Activated CD8-positive, alpha-beta T cell treated with anti-CD3 and anti-CD28 coated beads for 36 hours (primary cell): ENCODE measurements around the gene SPRYD7. TPM values are rescaled to one million over a fixed set of nuclear protein-coding genes. Genes with fewer than 3 reads are reported as not detected.

ENCODE experiments used
- ATAC-seq: fragments of 200-7000 bp; cut with Tn5 transposase; one replicate; pipeline ENCODE4 v1.10.0; 2021; ENCODE audit warnings: mild to moderate bottlenecking, moderate library complexity
- CTCF ChIA-PET: fragments of 350-600 bp; sonication (Branson Sonifier 250); formaldehyde crosslinking; loops from one replicate; lab custom pipeline; 2021; ENCODE audit warnings: antibody characterized with exemption; lab: Charles Lee
- POLR2A ChIA-PET: fragments of 350-600 bp; sonication (Branson Sonifier 250); formaldehyde crosslinking; loops from one replicate; lab custom pipeline; 2021; ENCODE audit warnings: antibody characterized with exemption; lab: Charles Lee
- DNase-seq: peaks from one replicate; pipeline ENCODE4 v3.0.0-alpha.2; 2020
- H3K27ac Mint-ChIP-seq: one replicate; pipeline ENCODE4 v1.8.0; 2021; ENCODE audit warnings: mild to moderate bottlenecking, mixed read lengths
- H3K27me3 Mint-ChIP-seq: one replicate; pipeline ENCODE4 v1.8.0; 2021; ENCODE audit warnings: mixed read lengths
- H3K36me3 Mint-ChIP-seq: one replicate; pipeline ENCODE4 v1.8.0; 2021; ENCODE audit warnings: low read depth, mixed read lengths
- H3K4me1 Mint-ChIP-seq: one replicate; pipeline ENCODE4 v1.8.0; 2021; ENCODE audit warnings: low read depth, mixed read lengths
- H3K4me3 Mint-ChIP-seq: one replicate; pipeline ENCODE4 v1.8.0; 2021; ENCODE audit warnings: mild to moderate bottlenecking, moderate library complexity, mixed read lengths
- H3K9me3 Mint-ChIP-seq: one replicate; pipeline ENCODE4 v1.8.0; 2021; ENCODE audit warnings: mixed read lengths
- intact Hi-C: fragments of 100-400 bp; cut with micrococcal nuclease; formaldehyde crosslinking; loops from one replicate; pipeline ENCODE4 v1.10.0; 2022
- total RNA-seq, 2 experiments: library from RNA; stranded (reverse); gene quantifications; one replicate each; pipeline ENCODE4 v1.2.3, GENCODE V29; 2021
- TF ChIP-seq, protein P1 (sequence below): fragments of 200-600 bp; IDR thresholded peaks from one replicate; pipeline ENCODE4 v1.8.0; 2022; ENCODE audit warnings: antibody characterized with exemption, mild to moderate bottlenecking

Gene SPRYD7
- total RNA-seq, 2 experiments from 2014 or later, result 6.3 to 6.7 TPM

DNA sequence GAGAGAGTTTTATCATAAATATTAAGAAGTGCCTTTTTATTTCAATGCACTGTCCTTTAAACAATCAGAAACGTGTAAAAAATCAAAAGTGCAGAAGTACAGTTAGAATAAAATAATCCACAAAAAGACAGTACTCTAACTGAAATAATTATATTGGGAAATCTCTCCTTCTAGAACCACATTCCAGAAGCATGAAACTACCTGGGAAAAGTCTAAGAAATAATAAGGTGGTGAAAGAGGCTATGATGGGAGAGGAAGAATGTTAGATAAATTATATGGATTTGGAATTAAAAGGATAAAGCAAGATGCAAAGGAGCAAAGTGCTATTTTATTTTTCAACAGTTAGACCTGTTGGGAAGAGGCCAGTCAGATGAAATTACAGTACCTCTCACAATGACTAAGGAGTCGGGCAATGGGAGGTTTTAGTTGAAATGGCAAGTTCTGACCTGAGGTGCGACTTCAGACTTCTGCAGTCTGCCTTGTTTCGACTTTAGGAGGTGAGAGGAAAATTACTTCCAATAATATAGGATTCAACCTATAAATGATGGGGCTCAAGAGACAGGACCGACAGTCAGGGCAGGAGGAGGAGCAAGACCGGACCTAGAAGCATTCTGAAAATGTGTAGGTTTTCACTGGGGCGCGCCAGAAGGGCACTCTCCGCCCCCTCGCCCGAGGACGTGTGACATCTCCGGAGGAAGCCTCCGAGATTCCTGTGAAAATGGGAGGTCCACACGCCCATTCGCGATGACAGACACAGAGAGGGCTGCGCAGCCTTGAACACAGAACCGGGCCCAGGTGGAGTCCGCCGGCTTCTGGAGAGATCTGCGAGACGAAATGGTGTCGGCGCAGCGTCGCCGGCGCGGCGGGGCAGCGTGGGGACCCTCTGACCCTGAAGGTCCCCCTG lies 717 bp downstream of the SPRYD7 start:
- Mint-ChIP-seq H3K9me3 (no peaks in the 10 kb centered on the region), H3K36me3 (no peaks in the 10 kb centered on the region), H3K27me3 (peaks cover 1% of the 10 kb centered on the region), H3K4me1 (peaks cover 13% of the 10 kb centered on the region), H3K27ac (peak overlapping the region; percentile 71), H3K4me3 (peak overlapping the region; percentile 80)
- POLR2A ChIA-PET, result interaction anchor here (1.1 to 1.6 kb wide), 2 partner anchors 62 to 143 kb away, joined by 3 to 7 read pairs; partner anchors contain the start of gene KPNA3
- DNase-seq, result peak; percentile 54
- CTCF ChIA-PET, result interaction anchor here (0.6 to 1.9 kb wide), 13 partner anchors 10 to 1057 kb away, joined by 3 to 12 read pairs (median 4); partner anchors contain the start of genes EBPL, KPNA3 and TRIM13
- TF ChIP-seq, protein P1, sequence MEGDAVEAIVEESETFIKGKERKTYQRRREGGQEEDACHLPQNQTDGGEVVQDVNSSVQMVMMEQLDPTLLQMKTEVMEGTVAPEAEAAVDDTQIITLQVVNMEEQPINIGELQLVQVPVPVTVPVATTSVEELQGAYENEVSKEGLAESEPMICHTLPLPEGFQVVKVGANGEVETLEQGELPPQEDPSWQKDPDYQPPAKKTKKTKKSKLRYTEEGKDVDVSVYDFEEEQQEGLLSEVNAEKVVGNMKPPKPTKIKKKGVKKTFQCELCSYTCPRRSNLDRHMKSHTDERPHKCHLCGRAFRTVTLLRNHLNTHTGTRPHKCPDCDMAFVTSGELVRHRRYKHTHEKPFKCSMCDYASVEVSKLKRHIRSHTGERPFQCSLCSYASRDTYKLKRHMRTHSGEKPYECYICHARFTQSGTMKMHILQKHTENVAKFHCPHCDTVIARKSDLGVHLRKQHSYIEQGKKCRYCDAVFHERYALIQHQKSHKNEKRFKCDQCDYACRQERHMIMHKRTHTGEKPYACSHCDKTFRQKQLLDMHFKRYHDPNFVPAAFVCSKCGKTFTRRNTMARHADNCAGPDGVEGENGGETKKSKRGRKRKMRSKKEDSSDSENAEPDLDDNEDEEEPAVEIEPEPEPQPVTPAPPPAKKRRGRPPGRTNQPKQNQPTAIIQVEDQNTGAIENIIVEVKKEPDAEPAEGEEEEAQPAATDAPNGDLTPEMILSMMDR, result no peak
- intact Hi-C loops, result loop anchor here (2.0 kb wide), 1 partner anchor 975 kb away; no protein-coding TSS in a partner anchor
- ATAC-seq, result peak; percentile 15

DNA sequence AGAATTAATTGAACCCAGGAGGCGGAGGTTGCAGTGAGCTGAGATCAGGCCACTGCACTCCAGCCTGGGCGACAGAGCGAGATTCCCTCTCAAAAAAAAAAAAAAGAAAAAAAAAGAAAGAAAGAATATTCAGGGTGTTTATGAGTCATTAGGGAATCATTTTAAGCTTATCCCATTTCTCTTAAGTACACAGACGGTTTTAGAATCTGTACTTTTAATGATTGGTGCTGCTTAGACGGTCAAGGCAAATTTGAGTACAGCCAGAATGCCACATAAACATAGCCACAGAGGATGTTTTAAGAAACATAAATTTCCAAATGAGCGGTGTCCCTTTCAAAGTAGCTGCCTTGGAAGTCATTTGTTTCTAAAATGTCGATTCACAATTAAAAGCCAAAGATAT lies 2.6 kb downstream of the SPRYD7 start:
- intact Hi-C loops, result no loop called here
- POLR2A ChIA-PET, result no interaction called here
- Mint-ChIP-seq H3K9me3 (no peaks in the 10 kb centered on the region), H3K36me3 (no peaks in the 10 kb centered on the region), H3K27me3 (peaks cover 1% of the 10 kb centered on the region), H3K27ac (no peak overlapping the region), H3K4me3 (no peak overlapping the region), H3K4me1 (peaks cover 13% of the 10 kb centered on the region)
- no peak for ATAC-seq
- TF ChIP-seq, protein P1, result no peak
- no peak for DNase-seq
- CTCF ChIA-PET, result no interaction called here

DNA sequence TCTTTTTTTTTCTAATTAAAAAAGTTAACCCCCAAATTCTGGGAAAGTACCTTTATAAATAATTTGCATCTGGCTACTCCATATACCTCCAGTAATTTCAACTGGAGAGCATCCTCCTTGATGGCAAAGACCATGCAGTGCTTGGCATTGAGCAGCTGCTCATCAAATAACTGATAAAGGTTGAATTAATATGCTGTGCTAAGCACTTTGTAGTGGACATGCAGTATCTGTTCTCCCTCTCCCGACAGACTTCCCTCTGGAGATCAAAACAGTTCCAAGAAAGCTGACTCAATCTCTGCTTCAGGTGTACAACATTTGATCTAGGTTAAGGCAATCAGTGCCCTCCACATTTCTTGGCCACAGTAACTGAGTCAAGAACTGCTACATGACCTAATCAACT lies 3.3 kb downstream of the SPRYD7 start:
- Mint-ChIP-seq H3K27me3 (no peaks in the 10 kb centered on the region), H3K4me3 (no peak overlapping the region), H3K4me1 (peaks cover 13% of the 10 kb centered on the region), H3K27ac (no peak overlapping the region), H3K9me3 (no peaks in the 10 kb centered on the region), H3K36me3 (no peaks in the 10 kb centered on the region)
- ATAC-seq, result no peak
- DNase-seq, result no peak
- CTCF ChIA-PET, result no interaction called here
- TF ChIP-seq, protein P1, result no peak
- intact Hi-C loops, result no loop called here
- POLR2A ChIA-PET, result no interaction called here

DNA sequence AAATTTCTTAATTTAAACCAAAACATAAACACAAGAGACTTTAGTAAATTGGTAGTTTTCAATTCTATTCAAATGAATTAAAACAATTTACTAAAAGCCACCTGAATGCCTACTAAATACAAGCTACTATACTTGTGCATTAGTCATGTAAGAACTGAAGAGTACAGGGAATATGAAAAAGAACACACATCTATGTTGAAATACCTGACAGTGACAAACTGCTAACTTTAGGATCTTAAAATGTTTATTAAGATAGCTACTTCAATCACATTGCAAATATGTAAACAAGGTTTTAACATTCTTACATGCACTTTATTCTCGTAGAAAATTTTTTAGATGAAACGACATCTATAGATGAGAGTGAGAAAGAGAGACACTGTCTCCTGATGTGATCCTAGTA lies 4.1 kb downstream of the SPRYD7 start:
- DNase-seq (no peak), ATAC-seq (no peak)
- TF ChIP-seq, protein P1, result no peak
- Mint-ChIP-seq H3K4me3 (no peak overlapping the region), H3K9me3 (no peaks in the 10 kb centered on the region), H3K4me1 (peaks cover 13% of the 10 kb centered on the region), H3K27ac (no peak overlapping the region), H3K27me3 (no peaks in the 10 kb centered on the region), H3K36me3 (no peaks in the 10 kb centered on the region)
- POLR2A ChIA-PET, result no interaction called here
- CTCF ChIA-PET, result no interaction called here
- intact Hi-C loops, result no loop called here

DNA sequence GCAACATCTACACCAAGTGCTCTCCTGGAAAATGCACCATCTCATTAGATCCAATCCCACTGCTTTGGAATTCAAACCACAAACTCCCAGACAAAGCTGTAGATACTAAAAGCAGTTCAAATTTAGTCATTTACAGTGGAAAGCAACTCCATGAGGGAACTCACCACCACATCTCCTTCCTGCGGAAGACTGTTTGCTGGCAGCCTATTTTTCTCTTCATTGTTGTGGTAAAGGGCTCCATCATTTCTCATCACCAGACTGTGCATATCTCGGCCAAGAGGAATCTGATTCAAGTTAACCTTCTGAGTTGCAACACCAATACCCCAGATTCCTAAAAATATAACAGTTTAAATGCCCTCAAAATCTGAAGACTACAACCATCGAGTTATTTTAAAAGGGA lies 8.4 kb downstream of the SPRYD7 start:
- ATAC-seq (no peak), DNase-seq (no peak)
- CTCF ChIA-PET, result interaction anchor here (1.1 kb wide), 1 partner anchor 9 kb away, joined by 4 read pairs; the partner anchor contains the start of gene SPRYD7
- Mint-ChIP-seq H3K36me3 (peaks cover 4% of the 10 kb centered on the region), H3K9me3 (no peaks in the 10 kb centered on the region), H3K27me3 (no peaks in the 10 kb centered on the region), H3K4me3 (no peak overlapping the region), H3K27ac (no peak overlapping the region), H3K4me1 (peaks cover 3% of the 10 kb centered on the region)
- TF ChIP-seq, protein P1, result no peak
- POLR2A ChIA-PET, result no interaction called here
- intact Hi-C loops, result no loop called here
